Ishikawa (cell line): ENCODE data around the gene SYNE3.

Experiments
- CEBPB ChIP-seq: IDR thresholded peaks from 2 replicates; pipeline ENCODE4 v1.6.1; 2012
- CREB1 ChIP-seq: IDR thresholded peaks from 2 replicates; pipeline ENCODE4 v1.6.1; 2012; ENCODE audit warnings: low read depth
- EGR1 ChIP-seq: IDR thresholded peaks from 2 replicates; pipeline ENCODE4 v1.6.1; 2012
- EP300 ChIP-seq: IDR thresholded peaks from 2 replicates; pipeline ENCODE4 v1.6.1; 2012; ENCODE audit warnings: borderline replicate concordance
- FOXM1 ChIP-seq: IDR thresholded peaks from 2 replicates; pipeline ENCODE4 v1.6.1; 2012; ENCODE audit warnings: low read depth, borderline replicate concordance
- MAX ChIP-seq: IDR thresholded peaks from 2 replicates; pipeline ENCODE4 v1.6.1; 2012
- NFIC ChIP-seq: IDR thresholded peaks from 2 replicates; pipeline ENCODE4 v1.6.1; 2012
- RAD21 ChIP-seq: IDR thresholded peaks from 2 replicates; pipeline ENCODE4 v1.6.1; 2012; ENCODE audit warnings: low read depth
- REST ChIP-seq: IDR thresholded peaks from 2 replicates; pipeline ENCODE4 v1.6.1; 2012; ENCODE audit warnings: low read depth, mild to moderate bottlenecking
- TAF1 ChIP-seq: IDR thresholded peaks from 2 replicates; pipeline ENCODE4 v1.6.1; 2012; ENCODE audit warnings: low read depth, mild to moderate bottlenecking
- TCF12 ChIP-seq: IDR thresholded peaks from 2 replicates; pipeline ENCODE4 v1.6.1; 2012; ENCODE audit warnings: low read depth
- TEAD4 ChIP-seq: IDR thresholded peaks from 2 replicates; pipeline ENCODE4 v1.6.1; 2012
- USF1 ChIP-seq: IDR thresholded peaks from 2 replicates; pipeline ENCODE4 v1.6.1; 2012
- YY1 ChIP-seq: IDR thresholded peaks from 2 replicates; pipeline ENCODE4 v1.6.1; 2012; ENCODE audit warnings: low read depth
- ZBTB7A ChIP-seq: IDR thresholded peaks from 2 replicates; pipeline ENCODE4 v1.6.1; 2012; ENCODE audit warnings: low read depth

SYNE3 gene

GRCh38 chr14:95479494-95479893 is 37.0 kb downstream of the SYNE3 start:
- TF ChIP-seq FOXM1 (no peak), MAX (no peak), EGR1 (no peak), ZBTB7A (no peak), TAF1 (no peak), TEAD4 (no peak), REST (no peak), YY1 (no peak), CEBPB (no peak), EP300 (no peak), CREB1 (no peak), TCF12 (no peak), NFIC (no peak), RAD21 (no peak), USF1 (no peak)

- TF ChIP-seq TAF1: no peak
- no peak for TF ChIP-seq EGR1
- no peak for TF ChIP-seq USF1
- TF ChIP-seq YY1: no peak
- TF ChIP-seq EP300: no peak
- TF ChIP-seq RAD21: no peak
- TF ChIP-seq MAX: no peak
- no peak for TF ChIP-seq TEAD4
- no peak for TF ChIP-seq ZBTB7A
- no peak for TF ChIP-seq CREB1
- TF ChIP-seq TCF12: no peak
- TF ChIP-seq NFIC: no peak
- TF ChIP-seq CEBPB: no peak
- TF ChIP-seq FOXM1: no peak
- no peak for TF ChIP-seq REST
These were observed 37.6 kb downstream of the SYNE3 start for GRCh38 chr14:95478818-95479217.

GRCh38 chr14:95478309-95478708 is 38.1 kb downstream of the SYNE3 start:
- TF ChIP-seq YY1: no peak
- TF ChIP-seq EP300: no peak

- no peak for TF ChIP-seq YY1
- no peak for TF ChIP-seq RAD21
- no peak for TF ChIP-seq EP300
- TF ChIP-seq USF1: no peak
- TF ChIP-seq EGR1: no peak
- no peak for TF ChIP-seq TAF1
- no peak for TF ChIP-seq MAX
- no peak for TF ChIP-seq FOXM1
- no peak for TF ChIP-seq REST
- no peak for TF ChIP-seq NFIC
- no peak for TF ChIP-seq ZBTB7A
- TF ChIP-seq TCF12: no peak
- no peak for TF ChIP-seq TEAD4
- no peak for TF ChIP-seq CREB1
These were observed 38.8 kb downstream of the SYNE3 start for GRCh38 chr14:95477411-95478269.
